Fibroblast of the conjunctiva (primary cell): ENCODE measurements around the gene C16orf54.
"Not testable (repeated sequence)": the region's sequence is repeated elsewhere in the genome, so short reads cannot be mapped to it uniquely, and the experiment has no call there.

ENCODE experiments used
- DNase-seq: peaks from one replicate; pipeline ENCODE4 v3.0.0-alpha.2; 2010; ENCODE audit warnings: low read depth

C16orf54 gene

GRCh38 chr16:29767062-29767461 is 21.3 kb upstream of the C16orf54 start:
- DNase-seq = no peak

- DNase-seq = no peak
Observed at GRCh38 chr16:29766571-29766970, 20.8 kb upstream of the C16orf54 start.

- DNase-seq = no peak
Observed at GRCh38 chr16:29765167-29766032, 19.6 kb upstream of the C16orf54 start.

GRCh38 chr16:29763326-29763725 is 17.5 kb upstream of the C16orf54 start:
- no peak for DNase-seq

GRCh38 chr16:29761882-29762281 is 16.1 kb upstream of the C16orf54 start:
- DNase-seq = no peak

- not testable (repeated sequence) for DNase-seq
Observed at GRCh38 chr16:29761280-29761651, 15.5 kb upstream of the C16orf54 start.

- DNase-seq = no peak
Observed at GRCh38 chr16:29760567-29761279, 14.9 kb upstream of the C16orf54 start.

GRCh38 chr16:29757950-29758466 is 12.2 kb upstream of the C16orf54 start:
- DNase-seq = peak; percentile 58

GRCh38 chr16:29757086-29757485 is 11.3 kb upstream of the C16orf54 start:
- DNase-seq = not testable (repeated sequence)

GRCh38 chr16:29756654-29757053 is 10.9 kb upstream of the C16orf54 start:
- no peak for DNase-seq

- DNase-seq = no peak
Observed at GRCh38 chr16:29753516-29753915, 7.7 kb upstream of the C16orf54 start.

GRCh38 chr16:29748760-29749149 is 3.0 kb upstream of the C16orf54 start:
- DNase-seq = not testable (repeated sequence)

GRCh38 chr16:29747947-29748759 is 2.4 kb upstream of the C16orf54 start:
- DNase-seq = no peak

- DNase-seq = not testable (repeated sequence)
Observed at GRCh38 chr16:29746518-29746917, 728 bp upstream of the C16orf54 start.

- no peak for DNase-seq
Observed at GRCh38 chr16:29745121-29745852, 503 bp downstream of the C16orf54 start.

GRCh38 chr16:29744541-29745101 is 1.2 kb downstream of the C16orf54 start:
- no peak for DNase-seq

GRCh38 chr16:29743827-29744531 is 1.8 kb downstream of the C16orf54 start:
- DNase-seq = no peak

GRCh38 chr16:29743475-29743826 is 2.3 kb downstream of the C16orf54 start:
- DNase-seq = no peak

GRCh38 chr16:29742683-29743275 is 3.0 kb downstream of the C16orf54 start:
- no peak for DNase-seq

- not testable (repeated sequence) for DNase-seq
Observed at GRCh38 chr16:29740630-29741015, 5.2 kb downstream of the C16orf54 start.
